Measurements from ENCODE around the gene IFNAR2. TPM values are rescaled to one million over a fixed set of nuclear protein-coding genes. Genes with fewer than 3 reads are reported as not detected.

IFNAR2 gene
- total and polyA plus RNA-seq, 8 donors, result 7.5 to 22.5 (median 9.2) TPM; not detected in 1

DNA sequence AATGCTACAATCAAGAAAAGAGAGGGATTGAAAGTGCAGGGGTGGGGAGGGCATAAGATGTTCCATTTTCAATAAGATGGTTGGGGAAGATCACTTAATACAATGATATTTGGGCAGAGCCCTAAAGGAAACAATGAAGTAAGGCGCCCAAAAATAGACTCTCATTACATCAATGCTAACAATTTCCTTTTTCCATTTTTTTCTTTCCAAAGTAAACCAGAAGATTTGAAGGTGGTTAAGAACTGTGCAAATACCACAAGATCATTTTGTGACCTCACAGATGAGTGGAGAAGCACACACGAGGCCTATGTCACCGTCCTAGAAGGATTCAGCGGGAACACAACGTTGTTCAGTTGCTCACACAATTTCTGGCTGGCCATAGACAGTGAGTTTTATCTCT, 16.8 kb downstream of the IFNAR2 start:
- peaks cover 0 to 7% (median 0%) of the 10 kb centered on the region in 4 donors for H3K4me1 ChIP-seq
- peaks cover 30 to 83% (median 78%) of the 10 kb centered on the region in 4 donors for H3K36me3 ChIP-seq
- H3K4me3 ChIP-seq, result no peak overlapping the region
- no peaks in the 10 kb centered on the region for H3K9me3 ChIP-seq
- DNase-seq, result no peak
- 87 to 95% (median 92%) methylated on average over 5 of the region's 5 CpGs for WGBS, 5 donors
- H3K27ac ChIP-seq, result no peak overlapping the region
- H3K27me3 ChIP-seq, result no peaks in the 10 kb centered on the region
- intact Hi-C loops (cut with DNase I; ENCODE audit: low total_unique reads), result no loop called here
- TF ChIP-seq POLR2AphosphoS5 (IDR thresholded peaks at IDR 0.05) (no peak), EP300 (IDR thresholded peaks at IDR 0.05) (no peak), POLR2A (IDR thresholded peaks at IDR 0.05) (no peak)
- TF ChIP-seq, protein P1, sequence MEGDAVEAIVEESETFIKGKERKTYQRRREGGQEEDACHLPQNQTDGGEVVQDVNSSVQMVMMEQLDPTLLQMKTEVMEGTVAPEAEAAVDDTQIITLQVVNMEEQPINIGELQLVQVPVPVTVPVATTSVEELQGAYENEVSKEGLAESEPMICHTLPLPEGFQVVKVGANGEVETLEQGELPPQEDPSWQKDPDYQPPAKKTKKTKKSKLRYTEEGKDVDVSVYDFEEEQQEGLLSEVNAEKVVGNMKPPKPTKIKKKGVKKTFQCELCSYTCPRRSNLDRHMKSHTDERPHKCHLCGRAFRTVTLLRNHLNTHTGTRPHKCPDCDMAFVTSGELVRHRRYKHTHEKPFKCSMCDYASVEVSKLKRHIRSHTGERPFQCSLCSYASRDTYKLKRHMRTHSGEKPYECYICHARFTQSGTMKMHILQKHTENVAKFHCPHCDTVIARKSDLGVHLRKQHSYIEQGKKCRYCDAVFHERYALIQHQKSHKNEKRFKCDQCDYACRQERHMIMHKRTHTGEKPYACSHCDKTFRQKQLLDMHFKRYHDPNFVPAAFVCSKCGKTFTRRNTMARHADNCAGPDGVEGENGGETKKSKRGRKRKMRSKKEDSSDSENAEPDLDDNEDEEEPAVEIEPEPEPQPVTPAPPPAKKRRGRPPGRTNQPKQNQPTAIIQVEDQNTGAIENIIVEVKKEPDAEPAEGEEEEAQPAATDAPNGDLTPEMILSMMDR (IDR thresholded peaks at IDR 0.05), result no peak

DNA sequence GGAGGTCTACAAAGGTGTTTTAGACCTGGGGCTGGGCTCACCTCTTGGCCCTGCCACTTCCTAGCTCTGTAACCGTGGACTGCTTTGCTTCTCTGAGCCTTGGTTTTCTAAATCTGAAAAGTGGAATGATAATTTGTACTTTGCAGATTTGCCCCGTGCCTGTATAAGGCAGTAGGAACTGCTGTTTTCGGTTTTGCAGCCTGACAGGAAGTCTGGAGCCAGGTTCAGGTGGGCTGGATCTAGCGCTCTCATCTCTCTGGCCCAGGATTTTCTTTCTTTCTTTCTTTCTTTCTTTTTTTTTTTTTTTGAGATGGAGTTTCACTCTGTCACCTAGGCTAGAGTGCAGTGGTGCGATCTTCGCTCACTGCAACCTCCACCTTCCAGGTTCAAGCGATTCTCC, 17.2 kb downstream of the IFNAR2 start:
- Histone ChIP-seq H3K36me3 (peaks cover 35 to 88% (median 82%) of the 10 kb centered on the region in 4 donors), H3K27me3 (no peaks in the 10 kb centered on the region), H3K4me1 (peaks cover 0 to 7% (median 0%) of the 10 kb centered on the region in 4 donors), H3K9me3 (no peaks in the 10 kb centered on the region), H3K4me3 (no peak overlapping the region), H3K27ac (no peak overlapping the region)
- DNase-seq, result no peak
- TF ChIP-seq EP300 (IDR thresholded peaks at IDR 0.05) (no peak), POLR2A (IDR thresholded peaks at IDR 0.05) (no peak), POLR2AphosphoS5 (IDR thresholded peaks at IDR 0.05) (no peak)
- TF ChIP-seq, protein P1 (IDR thresholded peaks at IDR 0.05), result no peak
- 93 to 96% (median 94%) methylated on average over 7 of the region's 7 CpGs for WGBS, 5 donors
- intact Hi-C loops (cut with DNase I; ENCODE audit: low total_unique reads), result no loop called here

DNA sequence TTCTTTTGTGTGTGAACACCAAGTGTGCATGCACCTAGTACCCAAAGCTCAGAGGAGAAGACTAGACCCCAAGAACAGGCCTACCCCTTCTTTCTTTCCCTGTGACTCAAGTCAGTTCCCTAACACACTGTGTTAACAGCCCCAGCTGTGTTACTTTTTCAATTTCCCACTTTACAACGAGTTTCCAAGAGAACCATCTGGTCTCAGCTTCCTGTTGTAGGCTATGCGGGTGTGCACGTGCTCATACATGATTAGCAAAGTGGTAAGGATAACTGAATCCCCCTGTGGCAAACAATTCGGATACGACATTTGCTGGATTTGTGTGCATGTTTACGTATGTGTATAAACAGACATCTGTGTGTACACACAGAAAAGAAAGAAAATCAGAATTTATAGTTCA, 17.9 kb downstream of the IFNAR2 start:
- Histone ChIP-seq H3K27ac (no peak overlapping the region), H3K4me1 (peaks cover 0 to 7% (median 0%) of the 10 kb centered on the region in 4 donors), H3K27me3 (no peaks in the 10 kb centered on the region), H3K9me3 (no peaks in the 10 kb centered on the region), H3K36me3 (peaks cover 37 to 94% (median 89%) of the 10 kb centered on the region in 4 donors), H3K4me3 (no peak overlapping the region)
- intact Hi-C loops (cut with DNase I; ENCODE audit: low total_unique reads), result no loop called here
- DNase-seq, result no peak
- 59 to 68% (median 64%) methylated on average over 6 of the region's 6 CpGs for WGBS, 5 donors
- TF ChIP-seq POLR2AphosphoS5 (IDR thresholded peaks at IDR 0.05) (no peak), EP300 (IDR thresholded peaks at IDR 0.05) (no peak), POLR2A (IDR thresholded peaks at IDR 0.05) (no peak)
- TF ChIP-seq, protein P1 (IDR thresholded peaks at IDR 0.05), result no peak

DNA sequence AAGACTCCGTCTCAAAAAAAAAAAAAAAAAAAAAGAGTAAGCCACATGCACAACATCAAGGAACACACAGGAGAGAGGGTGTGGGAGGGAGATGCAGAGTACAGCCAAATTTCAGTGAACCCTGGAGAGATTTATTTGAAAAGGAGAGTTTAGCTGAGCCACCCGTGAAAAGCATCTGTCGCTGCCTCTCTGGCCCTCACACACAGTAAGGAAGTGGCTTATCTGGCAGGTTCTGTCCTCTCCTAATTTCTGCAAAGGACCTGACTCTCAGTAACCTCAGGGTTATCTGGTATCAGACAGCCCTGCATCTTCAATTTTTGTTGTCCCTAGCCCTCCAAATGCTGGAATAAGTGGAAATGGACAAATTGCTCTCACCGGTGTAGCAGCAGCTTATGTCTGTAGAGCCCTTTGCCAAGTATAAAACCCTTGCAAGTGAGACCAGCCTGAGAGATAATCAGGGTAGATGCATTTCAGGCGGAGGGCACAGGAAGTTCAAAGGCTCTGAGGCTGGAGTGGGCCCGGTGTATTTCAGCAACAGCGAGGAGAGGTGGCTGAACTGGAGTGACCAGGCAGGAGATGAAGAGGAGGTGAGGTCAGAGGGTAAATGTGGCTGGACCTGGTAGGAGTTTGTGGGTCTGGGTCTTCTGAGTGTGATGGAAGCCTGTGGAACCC, 19.7 kb downstream of the IFNAR2 start:
- H3K36me3 ChIP-seq, result peaks cover 53 to 100% (median 99%) of the 10 kb centered on the region in 4 donors
- H3K9me3 ChIP-seq, result no peaks in the 10 kb centered on the region
- no peak for DNase-seq
- no peak overlapping the region for H3K27ac ChIP-seq
- no peaks in the 10 kb centered on the region for H3K27me3 ChIP-seq
- no peak overlapping the region for H3K4me3 ChIP-seq
- intact Hi-C loops (cut with DNase I; ENCODE audit: low total_unique reads), result no loop called here
- 86 to 90% (median 88%) methylated on average over 6 to 7 of the region's 7 CpGs for WGBS, 5 donors
- no peak for TF ChIP-seq EP300 (IDR thresholded peaks at IDR 0.05)
- no peak for TF ChIP-seq POLR2AphosphoS5 (IDR thresholded peaks at IDR 0.05)
- TF ChIP-seq, protein P1 (IDR thresholded peaks at IDR 0.05), result no peak
- TF ChIP-seq POLR2A (IDR thresholded peaks at IDR 0.05), result no peak
- peaks cover 0 to 5% (median 0%) of the 10 kb centered on the region in 4 donors for H3K4me1 ChIP-seq
